GM19467 (cell line): ENCODE measurements around the gene NFKB1.

Source experiments
- ATAC-seq: cut with Tn5 transposase; IDR thresholded peaks from one replicate; pipeline ENCODE4 v1.9.1; 2021; ENCODE audit warnings: mild to moderate bottlenecking, moderate library complexity; ENCODE audit not compliant: unreplicated experiment

The NFKB1 gene

GRCh38 chr4:102530986-102531385 is 29.8 kb downstream of the NFKB1 start:
- ATAC-seq, result no peak

- ATAC-seq, result no peak
Observed at GRCh38 chr4:102531462-102531861, 30.3 kb downstream of the NFKB1 start.

- ATAC-seq, result no peak
Observed at GRCh38 chr4:102533348-102533747, 32.2 kb downstream of the NFKB1 start.

- ATAC-seq, result no peak
Observed at GRCh38 chr4:102533904-102534303, 32.7 kb downstream of the NFKB1 start.

DNA sequence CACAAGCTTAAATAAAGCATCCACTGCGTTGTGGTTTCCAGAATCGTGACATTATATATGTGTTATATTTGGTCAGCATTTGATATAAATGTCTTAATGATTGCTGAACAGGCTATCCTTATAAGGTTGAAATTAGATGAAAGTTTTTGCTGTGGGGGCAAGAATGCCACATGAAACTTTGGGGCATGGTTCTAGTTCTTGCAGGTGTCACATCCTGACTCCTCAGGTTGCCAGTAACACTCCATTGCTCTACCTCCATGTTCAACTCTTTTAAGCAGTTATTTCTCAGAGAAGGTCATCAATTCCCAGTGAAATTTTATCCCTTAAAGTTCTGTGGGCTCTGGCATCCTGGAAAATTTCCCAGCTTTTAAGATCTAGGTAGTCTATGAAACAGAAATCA is 33.7 kb downstream of the NFKB1 start:
- no peak for ATAC-seq

DNA sequence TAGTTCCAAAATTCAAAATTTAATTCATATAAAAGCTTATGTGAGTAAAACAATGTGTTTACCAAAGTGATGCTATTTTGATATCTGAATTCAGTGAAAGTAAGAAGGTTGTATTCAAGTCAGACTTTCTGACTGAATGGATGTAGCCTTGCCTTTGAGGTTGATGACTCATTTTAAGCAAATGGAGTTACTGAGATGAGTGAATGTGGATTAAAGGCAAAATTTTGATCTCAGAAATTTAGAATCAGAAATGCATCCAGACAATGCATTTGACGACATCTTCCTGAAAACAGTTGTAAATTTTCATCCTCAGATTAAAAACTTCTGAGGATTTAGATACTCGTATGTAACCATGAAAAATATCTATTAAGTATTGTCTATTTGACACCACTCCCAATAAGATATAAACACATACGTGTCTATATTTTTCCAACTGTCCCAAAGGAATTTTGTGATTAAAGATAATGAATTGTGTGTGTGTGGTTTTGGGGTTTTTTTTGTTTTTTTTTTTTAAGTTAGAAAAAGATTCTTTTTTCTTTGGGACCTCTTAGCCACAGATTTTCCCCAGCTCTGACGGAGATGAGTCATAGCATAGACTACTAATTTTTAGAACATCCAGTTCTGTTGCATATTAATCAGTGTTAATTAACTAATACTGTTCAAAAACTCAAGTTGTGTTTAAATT is 34.4 kb downstream of the NFKB1 start:
- ATAC-seq, result peak; percentile 57

GRCh38 chr4:102536768-102537167 is 35.6 kb downstream of the NFKB1 start:
- ATAC-seq, result no peak

DNA sequence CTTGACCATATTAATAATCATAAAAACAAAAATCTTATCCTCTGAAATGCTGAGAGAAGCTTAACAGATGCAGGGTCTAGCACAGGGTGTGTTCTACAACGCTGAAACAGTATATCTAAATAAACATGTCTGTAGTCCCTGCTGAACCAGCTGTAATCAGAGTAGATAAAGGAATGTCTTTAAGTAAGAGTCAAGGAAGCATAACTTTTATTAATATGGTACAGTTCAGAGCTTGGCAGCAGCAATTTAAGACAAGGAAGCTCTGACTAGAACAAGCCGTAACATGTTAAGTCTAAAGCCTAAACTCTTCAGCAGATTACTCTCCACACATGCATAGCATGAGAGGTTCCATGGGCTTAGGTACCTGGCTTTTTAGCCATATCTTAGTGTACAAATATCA is 36.1 kb downstream of the NFKB1 start:
- no peak for ATAC-seq

DNA sequence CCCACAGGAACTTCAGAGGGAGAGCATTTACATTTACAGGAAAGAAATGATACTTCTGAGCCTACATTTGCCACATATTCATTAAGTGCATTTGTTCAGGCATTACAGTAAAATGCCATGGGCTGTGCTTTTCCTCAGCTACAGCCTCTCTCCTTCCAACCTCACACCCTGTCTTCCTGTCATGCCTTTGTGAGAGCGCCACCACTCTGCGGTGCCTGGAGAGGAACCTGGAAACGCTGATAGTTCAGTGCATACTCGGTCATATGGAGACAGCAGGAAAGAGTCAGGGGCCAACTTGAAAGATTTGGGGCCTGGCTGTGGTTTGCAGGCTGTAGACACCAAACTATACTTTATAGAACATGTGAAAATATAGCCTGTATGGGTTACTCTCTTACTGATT is 40.5 kb downstream of the NFKB1 start:
- ATAC-seq, result no peak

DNA sequence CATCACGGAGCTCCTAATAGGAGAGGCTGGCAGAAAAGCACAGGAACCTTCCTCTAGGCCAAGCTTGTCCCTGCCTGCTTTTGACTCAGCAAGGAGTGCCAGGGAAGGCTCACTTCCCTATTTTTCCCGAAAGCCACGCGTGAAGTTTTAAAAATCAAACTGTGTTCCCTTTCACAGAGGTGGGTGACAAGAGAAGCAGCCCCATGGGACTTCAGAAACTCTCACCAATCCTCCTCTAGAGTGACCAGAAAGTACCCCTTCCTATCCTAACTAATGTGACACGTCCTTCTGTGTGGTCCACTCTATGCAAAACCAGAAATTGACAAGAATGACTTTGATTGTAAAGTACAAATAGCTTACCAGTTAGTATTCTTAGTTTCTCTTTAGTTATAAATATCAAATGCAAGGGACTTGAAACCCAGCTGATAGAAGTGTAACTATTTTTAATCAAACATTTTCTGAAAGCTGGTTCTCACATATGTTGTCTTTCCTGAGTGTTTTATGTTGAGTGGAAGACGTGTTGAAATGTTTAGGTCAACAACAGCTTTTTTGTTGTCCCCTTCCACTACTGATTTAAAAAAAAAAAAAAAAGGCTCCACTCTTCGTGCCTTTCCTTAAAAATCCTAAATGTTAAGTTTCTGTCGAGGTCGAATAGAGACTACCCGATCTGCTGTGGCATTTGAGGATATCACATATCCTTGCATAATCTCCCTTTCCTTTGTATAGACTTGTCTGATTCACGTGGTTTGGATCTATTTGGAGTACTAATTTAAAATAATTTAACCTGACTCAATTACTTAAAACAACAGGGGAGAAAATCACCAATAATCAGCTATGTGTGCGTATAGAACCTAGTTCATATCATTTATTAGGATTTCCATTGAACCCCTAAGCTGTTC is 42.1 kb downstream of the NFKB1 start:
- peak; percentile 82 for ATAC-seq

DNA sequence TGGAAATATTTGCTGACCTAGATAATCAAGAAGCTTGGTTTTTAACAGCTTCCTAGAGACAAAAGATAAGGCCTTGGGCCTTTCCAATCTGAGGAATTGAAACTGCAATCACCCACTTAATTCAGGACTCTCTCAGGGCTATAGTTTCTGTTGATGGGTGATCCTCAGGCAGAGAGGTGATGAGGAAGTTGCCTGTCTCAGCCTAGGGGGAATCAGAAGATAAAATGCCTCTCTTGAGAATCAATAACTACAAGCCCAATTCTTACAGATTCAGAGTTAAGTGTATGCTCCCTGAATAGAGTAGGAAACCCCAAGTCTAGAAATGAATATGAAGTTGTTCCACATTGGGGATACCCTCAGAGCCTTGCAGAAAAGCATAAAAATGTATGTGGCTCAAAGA is 45.5 kb downstream of the NFKB1 start:
- peak; percentile 39 for ATAC-seq

DNA sequence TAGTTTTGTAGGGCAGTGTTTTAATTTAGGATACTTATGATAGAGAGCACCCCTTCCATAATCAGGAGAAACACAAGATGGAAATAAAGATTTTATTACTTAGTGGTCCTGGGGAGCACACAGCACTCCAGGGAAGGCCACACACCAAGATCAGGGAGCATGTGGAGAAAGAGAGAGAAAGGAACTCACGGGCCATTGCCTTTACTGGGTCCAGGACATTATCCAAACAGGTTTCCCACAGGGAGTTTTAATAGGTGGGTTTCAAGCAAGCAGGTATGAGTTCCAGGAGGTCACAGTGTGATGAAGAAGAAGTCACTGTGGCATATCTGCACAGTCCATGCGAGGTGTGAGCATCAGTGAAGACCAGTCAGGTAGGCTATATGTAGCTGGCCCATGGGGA is 46.8 kb downstream of the NFKB1 start:
- ATAC-seq, result no peak

- ATAC-seq, result no peak
Observed at GRCh38 chr4:102551958-102552565, 50.9 kb downstream of the NFKB1 start.

DNA sequence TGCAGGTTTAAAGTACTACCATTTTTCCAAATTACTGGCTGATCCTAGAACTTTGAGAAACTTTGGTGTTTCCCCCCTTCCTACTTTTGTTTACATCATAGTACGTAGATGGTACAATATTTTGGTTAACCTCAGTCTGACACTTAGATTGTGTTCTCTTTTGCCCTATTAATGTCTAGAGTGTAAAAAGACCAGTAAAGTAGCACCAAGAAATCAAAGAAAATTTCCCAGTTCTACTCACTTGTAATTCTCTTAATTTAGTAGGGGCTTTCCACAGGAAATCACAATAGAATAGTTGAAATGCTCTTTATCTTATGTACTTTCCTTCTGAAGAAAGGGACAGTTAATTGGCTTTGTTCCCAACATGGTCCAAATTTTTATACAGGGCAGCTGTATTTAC is 51.6 kb downstream of the NFKB1 start:
- no peak for ATAC-seq

- no peak for ATAC-seq
Observed at GRCh38 chr4:102553982-102554381, 52.8 kb downstream of the NFKB1 start.

GRCh38 chr4:102554482-102554881 is 53.3 kb downstream of the NFKB1 start:
- no peak for ATAC-seq

GRCh38 chr4:102554992-102555391 is 53.8 kb downstream of the NFKB1 start:
- no peak for ATAC-seq

DNA sequence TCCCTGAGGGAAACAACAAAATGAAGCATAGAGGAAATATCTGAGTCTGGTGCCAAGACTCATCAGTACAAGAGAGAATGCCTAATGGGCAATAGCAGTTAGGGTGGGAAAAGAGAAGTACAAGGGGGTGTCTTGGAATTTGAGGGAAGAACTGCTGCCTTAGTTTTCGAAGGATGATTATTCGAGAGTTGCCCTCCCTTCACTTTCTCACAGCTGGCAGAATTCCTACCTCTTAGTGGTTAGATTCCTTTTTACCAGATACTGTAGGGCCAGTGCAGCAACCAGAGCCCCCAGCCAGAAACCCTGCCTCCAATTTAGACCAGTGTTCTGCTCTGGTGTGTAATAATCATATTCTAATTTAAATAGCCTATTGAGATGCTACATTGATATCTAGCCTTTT is 56.5 kb downstream of the NFKB1 start:
- no peak for ATAC-seq

DNA sequence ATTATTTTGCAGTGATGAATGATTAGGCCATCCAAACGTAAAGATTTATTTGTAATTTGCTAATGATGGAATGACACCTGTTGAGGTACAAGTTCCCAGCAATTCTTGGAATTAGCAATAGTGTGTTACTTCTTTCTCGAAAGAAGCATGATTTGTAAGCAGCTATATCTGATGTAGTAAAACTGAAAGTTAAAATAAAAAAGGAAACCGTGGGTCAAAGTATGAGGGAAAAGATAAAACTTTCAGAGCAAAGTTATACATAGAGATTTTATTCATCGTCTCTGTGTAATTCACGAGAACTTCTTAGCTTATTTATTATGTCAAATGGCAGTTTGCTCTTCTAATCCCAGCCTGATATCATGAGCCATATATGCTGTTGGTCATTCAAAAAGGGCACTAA is 59.0 kb downstream of the NFKB1 start:
- no peak for ATAC-seq

- no peak for ATAC-seq
Observed at GRCh38 chr4:102560571-102561341, 59.6 kb downstream of the NFKB1 start.

GRCh38 chr4:102563000-102563399 is 61.8 kb downstream of the NFKB1 start:
- no peak for ATAC-seq
